ENCODE data around the gene SHQ1. TPM values are rescaled to one million over a fixed set of nuclear protein-coding genes. Genes with fewer than 3 reads are reported as not detected.
A peak's percentile ranks its signal among the peaks of the same experiment; 100 is the strongest.

Gene SHQ1
- total RNA-seq: 10 to 100 TPM in 1 of 2 donors, 1 to 10 TPM in 1; 9.6 to 11.2 TPM

DNA sequence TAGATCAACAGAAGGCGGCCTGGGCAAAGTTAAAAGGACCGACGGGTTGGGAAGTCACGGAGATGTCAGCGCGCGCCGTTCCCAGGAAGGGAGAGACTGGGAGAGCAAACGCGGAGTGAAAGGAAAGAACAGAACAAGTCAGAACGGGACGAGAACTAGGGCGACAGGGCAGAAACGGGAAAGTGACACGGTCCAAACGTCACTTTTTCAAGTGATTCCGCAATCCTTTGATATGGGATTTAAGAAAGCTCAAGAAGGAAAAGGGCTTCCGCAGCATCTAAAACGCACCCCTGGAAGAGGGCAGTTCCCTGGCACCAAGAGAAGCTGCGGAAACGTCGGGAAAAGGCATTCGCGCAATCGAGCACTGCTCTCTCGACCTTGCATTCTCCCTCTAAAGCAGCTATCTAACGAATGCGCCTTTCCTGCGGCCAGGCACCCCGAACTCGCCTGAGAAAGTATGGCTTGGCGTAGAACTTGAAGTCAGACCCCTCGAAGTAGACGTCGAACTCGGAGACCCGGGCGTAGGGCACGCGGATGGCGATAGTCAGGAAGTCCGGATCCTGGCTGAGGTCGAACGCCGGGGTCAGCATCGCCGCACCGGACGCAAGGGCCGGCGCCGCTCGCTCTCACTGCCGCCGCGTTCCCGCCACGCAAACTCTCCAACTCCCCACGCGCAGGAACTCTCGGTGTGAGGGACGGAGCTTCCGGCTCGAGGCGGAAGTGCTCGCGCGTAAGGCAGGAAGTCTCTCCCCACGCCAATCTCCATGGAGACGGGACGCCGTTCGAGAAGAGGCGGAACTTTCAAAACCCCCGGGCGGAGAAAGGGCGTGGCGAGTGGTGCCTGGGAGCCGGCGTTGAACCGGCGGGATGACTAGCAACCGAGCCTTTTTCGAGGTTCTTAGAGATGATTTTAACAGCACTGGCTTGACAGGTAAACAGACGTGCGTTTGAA is at the start of gene SHQ1:
Gene SHQ1 (minus strand): TSS at position 695 of the 952 bp plus-strand sequence. CDS start 105 bp downstream, at position 590.
- ATAC-seq (peak; percentile 99), DNase-seq (peak; percentile 94 to 97 (median 96))
- no peaks in the 10 kb centered on the region for H3K27me3 ChIP-seq
- peak within 1 kb of the TSS; percentile 64 to 65 for H3K4me3 ChIP-seq
- 0% methylated on average over 58 to 86 of the region's 86 CpGs for WGBS, 2 donors
- H3K4me1 ChIP-seq: peaks cover 29% of the 10 kb centered on the region
- peak within 1 kb of the TSS in 3 of 4 donors; percentile 35 to 81 (median 78) for H3K27ac ChIP-seq
- TF ChIP-seq, protein P1, sequence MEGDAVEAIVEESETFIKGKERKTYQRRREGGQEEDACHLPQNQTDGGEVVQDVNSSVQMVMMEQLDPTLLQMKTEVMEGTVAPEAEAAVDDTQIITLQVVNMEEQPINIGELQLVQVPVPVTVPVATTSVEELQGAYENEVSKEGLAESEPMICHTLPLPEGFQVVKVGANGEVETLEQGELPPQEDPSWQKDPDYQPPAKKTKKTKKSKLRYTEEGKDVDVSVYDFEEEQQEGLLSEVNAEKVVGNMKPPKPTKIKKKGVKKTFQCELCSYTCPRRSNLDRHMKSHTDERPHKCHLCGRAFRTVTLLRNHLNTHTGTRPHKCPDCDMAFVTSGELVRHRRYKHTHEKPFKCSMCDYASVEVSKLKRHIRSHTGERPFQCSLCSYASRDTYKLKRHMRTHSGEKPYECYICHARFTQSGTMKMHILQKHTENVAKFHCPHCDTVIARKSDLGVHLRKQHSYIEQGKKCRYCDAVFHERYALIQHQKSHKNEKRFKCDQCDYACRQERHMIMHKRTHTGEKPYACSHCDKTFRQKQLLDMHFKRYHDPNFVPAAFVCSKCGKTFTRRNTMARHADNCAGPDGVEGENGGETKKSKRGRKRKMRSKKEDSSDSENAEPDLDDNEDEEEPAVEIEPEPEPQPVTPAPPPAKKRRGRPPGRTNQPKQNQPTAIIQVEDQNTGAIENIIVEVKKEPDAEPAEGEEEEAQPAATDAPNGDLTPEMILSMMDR (IDR thresholded peaks at IDR 0.05): no peak
- peak in 2 of 3 donors; percentile 44 to 53 for TF ChIP-seq POLR2A (IDR thresholded peaks at IDR 0.05)
- H3K9me3 ChIP-seq: no peaks in the 10 kb centered on the region
- no peaks in the 10 kb centered on the region for H3K36me3 ChIP-seq (replicated peaks in 1 of 2; ENCODE audit: insufficient read depth in 1 of 2, low read depth in 2 of 2)
- intact Hi-C loops (cut with DNase I): no loop called here

DNA sequence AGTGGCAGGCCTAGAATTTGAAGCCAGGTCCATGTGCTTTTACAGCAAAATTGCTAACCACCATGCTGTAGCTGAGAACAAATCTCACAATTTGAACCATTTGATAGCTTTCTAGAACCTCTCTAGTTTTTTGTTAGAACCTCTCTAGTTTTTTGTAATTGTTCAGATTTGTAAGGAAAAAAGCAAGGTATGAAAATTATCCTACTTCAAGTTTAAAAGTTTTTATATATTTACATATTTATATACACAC is 49.4 kb upstream of the SHQ1 start:
- no peak for DNase-seq
- Histone ChIP-seq H3K27ac (no peak overlapping the region), H3K36me3 (replicated peaks in 1 of 2; ENCODE audit: insufficient read depth in 1 of 2, low read depth in 2 of 2) (no peaks in the 10 kb centered on the region), H3K9me3 (no peaks in the 10 kb centered on the region), H3K4me3 (no peak overlapping the region), H3K27me3 (no peaks in the 10 kb centered on the region), H3K4me1 (no peaks in the 10 kb centered on the region)
- TF ChIP-seq, protein P1 (IDR thresholded peaks at IDR 0.05): no peak
- TF ChIP-seq POLR2A (IDR thresholded peaks at IDR 0.05): no peak
- intact Hi-C loops (cut with DNase I): no loop called here
- no peak for ATAC-seq

DNA sequence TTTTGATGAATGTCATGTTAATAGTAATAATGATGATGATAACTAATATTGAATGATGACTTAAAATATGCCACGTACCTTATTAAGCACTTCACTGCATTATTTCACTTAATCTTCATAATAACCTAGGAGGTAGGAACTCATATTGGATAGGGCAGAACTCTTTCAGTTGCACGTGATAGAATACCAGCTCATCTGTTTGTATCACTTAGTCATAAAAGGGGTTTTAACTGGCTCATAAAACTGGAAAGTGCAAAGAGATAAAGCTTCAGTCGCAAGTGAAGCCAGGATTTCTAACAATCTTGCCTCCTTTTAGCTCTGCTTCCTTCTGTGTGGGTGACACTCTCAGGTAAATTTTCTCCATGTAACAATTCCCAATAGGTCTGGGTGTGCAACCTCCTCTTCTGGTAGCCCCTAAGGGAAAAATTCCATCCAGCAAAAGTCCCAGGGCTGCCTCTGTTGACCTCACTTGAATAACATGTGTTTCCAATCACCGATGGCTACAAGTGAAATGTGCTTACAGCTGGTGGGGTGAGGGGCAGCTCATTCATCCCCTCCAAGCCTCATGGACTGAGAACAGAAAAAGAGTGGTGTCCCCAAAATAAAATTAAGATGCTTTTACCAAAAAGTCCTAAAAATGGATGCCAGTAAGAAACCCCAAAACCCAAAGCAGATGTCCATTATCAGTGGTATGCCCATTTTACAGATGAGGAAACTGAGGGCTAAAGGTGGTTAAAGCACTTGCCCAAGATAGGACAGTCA is 48.9 kb upstream of the SHQ1 start:
- no peaks in the 10 kb centered on the region for H3K36me3 ChIP-seq (replicated peaks in 1 of 2; ENCODE audit: insufficient read depth in 1 of 2, low read depth in 2 of 2)
- WGBS, 2 donors: 83 to 84% methylated on average over 4 of the region's 4 CpGs
- H3K4me1 ChIP-seq: no peaks in the 10 kb centered on the region
- DNase-seq: no peak
- H3K27me3 ChIP-seq: no peaks in the 10 kb centered on the region
- no peak for ATAC-seq
- no peak overlapping the region for H3K27ac ChIP-seq
- H3K4me3 ChIP-seq: no peak overlapping the region
- intact Hi-C loops (cut with DNase I): no loop called here
- H3K9me3 ChIP-seq: no peaks in the 10 kb centered on the region
- TF ChIP-seq, protein P1 (IDR thresholded peaks at IDR 0.05): no peak
- no peak for TF ChIP-seq POLR2A (IDR thresholded peaks at IDR 0.05)

DNA sequence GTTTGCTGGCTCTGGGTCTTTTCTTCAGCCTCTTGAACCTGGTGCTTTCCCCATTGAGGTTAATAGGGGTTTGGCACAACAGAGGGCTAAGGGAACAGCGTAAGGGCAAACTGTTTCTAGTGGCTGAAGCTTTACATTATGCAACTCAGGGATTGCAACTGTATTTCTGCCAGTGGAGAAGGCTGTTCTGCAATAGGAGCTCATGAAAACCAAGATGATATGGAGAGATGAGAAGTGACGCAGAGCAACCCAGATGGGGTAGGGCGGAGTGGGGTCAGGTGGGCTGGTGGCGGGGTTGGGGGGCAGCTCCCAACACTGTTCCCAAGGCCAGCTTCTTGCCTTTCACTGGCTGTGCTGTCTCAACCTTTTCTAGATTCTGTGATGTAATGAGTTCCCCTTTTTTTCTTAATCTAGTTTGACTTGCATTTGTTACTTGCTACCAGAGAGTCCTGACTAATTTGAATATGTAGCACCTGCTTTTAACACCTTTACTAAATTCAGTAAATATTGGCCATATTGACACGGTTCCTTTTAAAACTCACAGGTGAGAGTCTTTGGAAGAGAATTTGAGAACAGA is 46.8 kb upstream of the SHQ1 start:
- TF ChIP-seq POLR2A (IDR thresholded peaks at IDR 0.05): no peak
- ATAC-seq: no peak

DNA sequence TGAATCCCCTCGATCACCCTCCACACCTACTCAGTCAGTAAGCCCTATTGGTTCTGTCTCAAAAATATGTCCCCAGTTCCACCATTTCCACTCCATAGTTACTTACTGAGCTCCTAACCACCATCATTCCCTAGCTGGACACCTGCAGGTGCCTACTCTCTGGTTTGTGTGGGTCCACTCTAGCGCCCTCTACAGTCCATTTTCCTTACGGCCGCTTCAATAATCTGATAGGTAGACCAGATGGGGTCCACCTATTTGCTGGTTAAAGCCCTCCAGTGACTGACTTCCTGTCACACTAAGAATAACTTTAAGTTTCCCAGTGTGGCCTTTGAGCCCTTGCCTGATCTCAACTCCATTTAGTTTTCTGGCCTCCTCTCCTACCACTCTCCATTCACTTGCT is 44.6 kb upstream of the SHQ1 start:
- Histone ChIP-seq H3K4me3 (no peak overlapping the region), H3K4me1 (peaks cover 6% of the 10 kb centered on the region), H3K9me3 (no peaks in the 10 kb centered on the region), H3K36me3 (replicated peaks in 1 of 2; ENCODE audit: insufficient read depth in 1 of 2, low read depth in 2 of 2) (no peaks in the 10 kb centered on the region), H3K27me3 (no peaks in the 10 kb centered on the region), H3K27ac (no peak overlapping the region)
- ATAC-seq (no peak), DNase-seq (no peak)
- intact Hi-C loops (cut with DNase I): no loop called here
- no peak for TF ChIP-seq POLR2A (IDR thresholded peaks at IDR 0.05)
- TF ChIP-seq, protein P1 (IDR thresholded peaks at IDR 0.05): no peak
- 63 to 72% methylated on average over 4 of the region's 4 CpGs for WGBS, 2 donors

More for the DNA sequence above, 46.8 kb upstream of the SHQ1 start:
- Histone ChIP-seq H3K4me1 (peaks cover 6% of the 10 kb centered on the region), H3K27me3 (no peaks in the 10 kb centered on the region), H3K27ac (no peak overlapping the region), H3K4me3 (no peak overlapping the region), H3K36me3 (replicated peaks in 1 of 2; ENCODE audit: insufficient read depth in 1 of 2, low read depth in 2 of 2) (no peaks in the 10 kb centered on the region), H3K9me3 (no peaks in the 10 kb centered on the region)
- no peak for DNase-seq
- WGBS, 2 donors: 69 to 90% methylated on average over 5 of the region's 5 CpGs
- intact Hi-C loops (cut with DNase I): no loop called here
